Loucy (cell line): Measurements from ENCODE around the gene SEZ6.

Experiments used
- H2AFZ ChIP-seq: fragments of 200-600 bp; sonication (generic); 2 replicates; pipeline ENCODE4 v1.6.0; 2016; ENCODE audit warnings: antibody characterized with exemption, mild to moderate bottlenecking, low read length, moderate library complexity
- H3F3A ChIP-seq: fragments of 200-600 bp; 2 replicates; pipeline ENCODE4 v1.6.0; 2016; ENCODE audit warnings: antibody characterized with exemption, low read depth, mild to moderate bottlenecking
- H3K27me3 ChIP-seq: fragments of 200-600 bp; sonication (generic); 2 replicates; pipeline ENCODE4 v1.6.1; 2014; ENCODE audit warnings: low read length, mild to moderate bottlenecking; ENCODE audit not compliant: insufficient read depth, poor library complexity, severe bottlenecking
- H3K36me3 ChIP-seq: fragments of 200-600 bp; sonication (generic); 2 replicates; pipeline ENCODE4 v1.6.1; 2016; ENCODE audit warnings: low read length; ENCODE audit not compliant: insufficient read depth
- H3K4me1 ChIP-seq: fragments of 200-600 bp; sonication (generic); 2 replicates; pipeline ENCODE4 v1.5.1; 2014; ENCODE audit warnings: low read length, mild to moderate bottlenecking; ENCODE audit not compliant: insufficient read depth, poor library complexity, severe bottlenecking
- H3K4me2 ChIP-seq: fragments of 200-600 bp; sonication (generic); 2 replicates; pipeline ENCODE4 v1.6.0; 2014; ENCODE audit warnings: antibody characterized with exemption, low read length, low read depth, mild to moderate bottlenecking; ENCODE audit not compliant: poor library complexity, severe bottlenecking
- H3K4me3 ChIP-seq: fragments of 200-600 bp; sonication (generic); 2 replicates; pipeline ENCODE4 v1.5.1; 2014; ENCODE audit warnings: low read length, mild to moderate bottlenecking, mixed read lengths; ENCODE audit not compliant: poor library complexity, severe bottlenecking
- H3K79me2 ChIP-seq: fragments of 200-600 bp; sonication (generic); 2 replicates; pipeline ENCODE4 v1.6.1; 2014; ENCODE audit warnings: low read length; ENCODE audit not compliant: insufficient read depth
- H3K9ac ChIP-seq: fragments of 200-600 bp; sonication (generic); 2 replicates; pipeline ENCODE4 v1.6.0; 2014; ENCODE audit warnings: mild to moderate bottlenecking, low read depth, low read length, moderate library complexity; ENCODE audit not compliant: poor library complexity, severe bottlenecking
- H3K9me2 ChIP-seq: fragments of 200-600 bp; sonication (generic); replicated peaks from 2 replicates; pipeline ENCODE4 v1.6.1; 2016; ENCODE audit warnings: low read depth, low read length, mixed read lengths
- H3K9me3 ChIP-seq: fragments of 200-600 bp; sonication (generic); 2 replicates; pipeline ENCODE4 v1.6.1; 2014; ENCODE audit warnings: mild to moderate bottlenecking, antibody characterized with exemption, low read length, low read depth; ENCODE audit not compliant: insufficient read depth
- H4K20me1 ChIP-seq: fragments of 200-600 bp; sonication (generic); 2 replicates; pipeline ENCODE4 v1.6.0; 2014; ENCODE audit warnings: antibody characterized with exemption, low read length, mild to moderate bottlenecking; ENCODE audit not compliant: insufficient read depth, poor library complexity, severe bottlenecking
- EZH2phosphoT487 ChIP-seq: fragments of 200-600 bp; IDR thresholded peaks from 2 replicates; pipeline ENCODE4 v1.6.1; 2018; ENCODE audit warnings: antibody characterized with exemption, mild to moderate bottlenecking, moderate library complexity, borderline replicate concordance
- TF ChIP-seq, protein P1 (sequence below): fragments of 200-600 bp; sonication (generic); conservative IDR thresholded peaks from 2 replicates; pipeline ENCODE4 v1.5.1; 2014; ENCODE audit warnings: mild to moderate bottlenecking, antibody characterized with exemption, low read length

SEZ6 gene

DNA sequence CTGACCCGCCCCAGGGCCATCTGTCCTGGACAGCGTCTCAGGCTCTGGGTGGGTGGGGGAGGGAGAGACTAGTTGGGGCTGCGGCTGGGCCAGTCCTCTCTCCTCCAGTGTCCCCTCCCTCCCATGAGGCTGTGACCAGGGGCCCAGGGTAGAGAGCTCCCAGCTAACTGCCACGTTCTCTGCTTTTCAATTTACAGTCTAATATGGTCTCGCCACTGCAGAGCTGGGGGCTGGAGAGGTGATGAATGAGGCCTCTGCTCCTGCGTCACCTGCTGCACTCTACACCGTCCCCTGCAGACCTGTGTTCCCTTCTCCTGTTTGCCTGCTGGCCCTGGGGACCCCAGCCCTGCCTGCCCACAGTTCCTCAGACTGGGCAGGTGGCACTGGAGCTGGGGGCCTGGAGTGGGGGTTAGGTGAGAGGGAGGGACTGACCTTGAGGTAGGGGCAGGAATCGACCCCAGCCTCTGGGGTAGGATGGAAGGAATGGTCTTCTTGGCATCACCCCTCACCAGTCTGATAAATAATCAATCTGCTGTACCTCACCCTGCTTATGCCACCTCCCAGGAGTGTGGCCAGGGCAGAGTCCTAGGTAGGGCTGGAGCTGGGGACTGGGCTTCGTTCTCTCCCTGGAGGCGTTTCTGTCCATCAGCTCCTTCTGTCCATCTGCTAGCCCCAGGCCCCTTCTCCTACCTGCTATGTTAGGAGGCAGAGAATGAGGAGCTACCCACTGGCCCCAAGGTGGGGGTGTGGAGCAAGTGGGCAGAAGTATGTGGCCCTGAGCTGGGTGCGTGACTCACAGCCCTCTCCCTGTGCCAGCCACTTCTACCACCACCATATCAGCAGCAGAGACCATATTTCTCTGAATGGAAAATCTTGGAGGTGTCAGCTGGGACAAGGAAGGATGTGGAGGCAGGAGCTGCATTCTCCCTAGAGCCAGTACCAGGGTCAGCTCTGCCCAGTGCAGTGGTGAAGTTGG lies 12.9 kb downstream of the SEZ6 start:
- Histone ChIP-seq H3F3A (no peaks in the 10 kb centered on the region), H4K20me1 (no peaks in the 10 kb centered on the region), H3K4me1 (no peaks in the 10 kb centered on the region), H3K9me3 (no peaks in the 10 kb centered on the region), H3K4me2 (no peak overlapping the region), H3K9me2 (no peaks in the 10 kb centered on the region), H3K4me3 (no peak overlapping the region), H3K36me3 (no peaks in the 10 kb centered on the region), H3K79me2 (no peaks in the 10 kb centered on the region), H3K27me3 (no peaks in the 10 kb centered on the region), H2AFZ (no peak overlapping the region), H3K9ac (no peak overlapping the region)
- TF ChIP-seq, protein P1, sequence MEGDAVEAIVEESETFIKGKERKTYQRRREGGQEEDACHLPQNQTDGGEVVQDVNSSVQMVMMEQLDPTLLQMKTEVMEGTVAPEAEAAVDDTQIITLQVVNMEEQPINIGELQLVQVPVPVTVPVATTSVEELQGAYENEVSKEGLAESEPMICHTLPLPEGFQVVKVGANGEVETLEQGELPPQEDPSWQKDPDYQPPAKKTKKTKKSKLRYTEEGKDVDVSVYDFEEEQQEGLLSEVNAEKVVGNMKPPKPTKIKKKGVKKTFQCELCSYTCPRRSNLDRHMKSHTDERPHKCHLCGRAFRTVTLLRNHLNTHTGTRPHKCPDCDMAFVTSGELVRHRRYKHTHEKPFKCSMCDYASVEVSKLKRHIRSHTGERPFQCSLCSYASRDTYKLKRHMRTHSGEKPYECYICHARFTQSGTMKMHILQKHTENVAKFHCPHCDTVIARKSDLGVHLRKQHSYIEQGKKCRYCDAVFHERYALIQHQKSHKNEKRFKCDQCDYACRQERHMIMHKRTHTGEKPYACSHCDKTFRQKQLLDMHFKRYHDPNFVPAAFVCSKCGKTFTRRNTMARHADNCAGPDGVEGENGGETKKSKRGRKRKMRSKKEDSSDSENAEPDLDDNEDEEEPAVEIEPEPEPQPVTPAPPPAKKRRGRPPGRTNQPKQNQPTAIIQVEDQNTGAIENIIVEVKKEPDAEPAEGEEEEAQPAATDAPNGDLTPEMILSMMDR, result no peak
- no peak for TF ChIP-seq EZH2phosphoT487

DNA sequence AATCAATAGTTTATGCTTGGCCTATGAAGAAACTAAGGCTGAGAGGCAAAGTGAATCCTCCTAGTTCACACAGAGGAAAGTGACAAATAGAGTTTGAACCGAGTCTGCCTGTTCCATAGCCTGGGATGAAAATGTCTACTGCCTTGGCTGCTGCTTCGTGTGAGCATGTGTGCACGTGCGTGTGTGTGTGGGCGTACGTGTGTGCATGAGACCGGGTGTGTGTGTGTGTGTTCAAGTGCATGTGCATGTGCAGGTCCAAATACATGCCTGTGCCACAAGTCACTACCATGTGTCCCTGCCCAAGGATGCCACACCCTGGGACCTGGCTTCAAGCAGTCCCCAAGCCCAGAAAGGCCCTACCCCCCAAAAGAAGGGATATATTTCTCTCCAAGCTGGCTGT lies 13.6 kb downstream of the SEZ6 start:
- Histone ChIP-seq H3K4me1 (no peaks in the 10 kb centered on the region), H3K9me3 (no peaks in the 10 kb centered on the region)
- TF ChIP-seq EZH2phosphoT487, result no peak
- TF ChIP-seq, protein P1, result no peak

DNA sequence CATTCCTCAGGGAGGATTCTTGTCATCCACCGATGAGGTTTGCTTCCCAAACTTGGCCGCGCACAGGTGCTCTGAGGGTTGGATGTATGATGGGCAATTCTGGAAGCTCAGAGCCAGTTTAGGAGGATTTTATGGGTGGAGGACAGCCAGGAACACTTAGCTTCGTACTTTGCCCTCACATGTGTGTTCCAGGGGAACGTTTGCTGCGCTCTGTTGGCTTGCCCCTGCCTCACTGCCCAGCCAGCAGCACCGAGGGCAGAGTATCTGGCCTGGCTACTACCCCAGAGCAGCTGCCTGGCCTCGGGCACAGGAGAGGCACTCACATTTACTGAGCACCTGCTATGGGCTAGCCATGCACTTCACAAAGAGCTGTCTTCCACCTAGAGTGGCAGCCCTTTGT lies 14.1 kb downstream of the SEZ6 start:
- Histone ChIP-seq H3K79me2 (no peaks in the 10 kb centered on the region), H3F3A (no peaks in the 10 kb centered on the region), H3K9me2 (no peaks in the 10 kb centered on the region), H3K4me2 (no peak overlapping the region), H3K4me1 (no peaks in the 10 kb centered on the region), H3K9ac (no peak overlapping the region), H2AFZ (no peak overlapping the region), H3K4me3 (no peak overlapping the region), H3K9me3 (no peaks in the 10 kb centered on the region), H3K36me3 (no peaks in the 10 kb centered on the region), H3K27me3 (no peaks in the 10 kb centered on the region), H4K20me1 (no peaks in the 10 kb centered on the region)
- no peak for TF ChIP-seq EZH2phosphoT487
- TF ChIP-seq, protein P1, result no peak

More for the DNA sequence above, 13.6 kb downstream of the SEZ6 start:
- Histone ChIP-seq H3K9ac (no peak overlapping the region), H3K4me3 (no peak overlapping the region), H3K36me3 (no peaks in the 10 kb centered on the region), H3K4me2 (no peak overlapping the region), H4K20me1 (no peaks in the 10 kb centered on the region), H3K79me2 (no peaks in the 10 kb centered on the region), H2AFZ (no peak overlapping the region), H3F3A (no peaks in the 10 kb centered on the region), H3K27me3 (no peaks in the 10 kb centered on the region), H3K9me2 (no peaks in the 10 kb centered on the region)
